Brain pericyte (primary cell): Measurements from ENCODE around the gene IL1RAPL1.

Experiments used
- DNase-seq: peaks from one replicate; pipeline ENCODE4 v3.0.0-alpha.2; 2012; ENCODE audit warnings: low read depth, low spot score

The IL1RAPL1 gene

DNA sequence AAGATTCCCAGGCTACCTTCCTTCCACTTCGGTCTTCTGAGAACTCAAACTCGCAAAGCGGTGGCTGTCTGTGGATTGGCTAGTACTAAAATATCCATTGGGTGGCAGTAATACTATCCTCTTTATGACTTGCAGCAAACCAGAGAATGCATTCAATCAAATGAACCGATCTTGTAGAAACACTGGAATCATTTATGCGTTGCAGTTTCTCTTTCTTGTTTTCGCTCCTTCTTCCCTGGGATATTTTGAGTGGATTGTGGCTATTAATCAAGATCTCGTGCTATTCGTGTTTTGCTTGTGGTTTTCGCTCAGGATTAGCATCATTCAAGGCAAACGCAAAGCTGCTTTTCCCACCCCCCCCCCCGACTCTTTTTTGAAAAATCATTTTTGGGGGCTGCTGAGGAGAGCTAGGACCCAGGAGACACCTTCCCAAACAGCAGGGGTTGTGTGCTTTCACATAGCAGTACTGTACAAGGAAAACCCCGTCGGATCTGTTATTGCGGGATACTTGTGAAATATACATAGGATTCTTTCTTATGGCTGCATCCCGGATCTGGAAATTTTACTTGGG lies at the start of gene IL1RAPL1:
Gene IL1RAPL1, plus strand, starts transcription at position 466 of the 571 bp plus-strand sequence.
- no peak for DNase-seq

DNA sequence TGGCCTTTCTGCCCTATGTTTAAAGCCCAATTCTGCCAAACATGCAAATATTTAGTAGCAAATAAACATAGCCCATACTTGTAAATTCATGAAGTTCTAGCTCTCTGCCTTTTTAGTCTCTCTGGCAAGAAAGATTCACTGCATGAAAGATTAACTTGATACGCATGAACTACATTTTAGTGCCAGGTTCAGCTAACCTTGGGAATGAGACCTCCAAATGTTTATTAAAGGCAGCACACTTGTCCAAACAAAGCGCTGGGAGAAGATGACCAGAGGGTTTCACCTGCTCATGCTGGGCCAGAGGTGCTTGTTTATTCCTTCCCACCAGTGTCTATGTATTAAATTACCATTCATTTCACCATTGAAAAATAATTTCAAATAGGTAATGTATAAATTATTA lies 44.5 kb upstream of the IL1RAPL1 start:
- no peak for DNase-seq

DNA sequence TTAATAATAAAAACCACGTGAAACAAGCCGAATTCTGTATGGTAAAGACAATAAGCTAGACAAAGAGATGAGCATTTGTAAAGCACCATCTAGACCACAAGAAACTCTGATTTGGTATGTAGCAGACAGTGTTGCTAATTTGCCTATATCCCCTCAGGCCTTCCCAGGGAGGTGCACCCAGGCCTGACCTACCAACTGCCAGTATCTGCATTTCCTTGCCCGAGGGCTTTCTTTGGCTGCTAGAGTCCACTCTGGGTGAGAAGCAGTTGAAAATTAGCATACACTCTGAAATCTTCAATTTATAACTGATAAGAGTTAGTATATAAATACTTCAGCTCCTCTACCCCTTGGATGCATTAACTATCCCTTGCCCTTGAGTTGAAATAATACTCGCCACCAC lies 37.4 kb upstream of the IL1RAPL1 start:
- no peak for DNase-seq

GRCh38 chrX:28550331-28550872 lies 36.8 kb upstream of the IL1RAPL1 start:
- DNase-seq: no peak

DNA sequence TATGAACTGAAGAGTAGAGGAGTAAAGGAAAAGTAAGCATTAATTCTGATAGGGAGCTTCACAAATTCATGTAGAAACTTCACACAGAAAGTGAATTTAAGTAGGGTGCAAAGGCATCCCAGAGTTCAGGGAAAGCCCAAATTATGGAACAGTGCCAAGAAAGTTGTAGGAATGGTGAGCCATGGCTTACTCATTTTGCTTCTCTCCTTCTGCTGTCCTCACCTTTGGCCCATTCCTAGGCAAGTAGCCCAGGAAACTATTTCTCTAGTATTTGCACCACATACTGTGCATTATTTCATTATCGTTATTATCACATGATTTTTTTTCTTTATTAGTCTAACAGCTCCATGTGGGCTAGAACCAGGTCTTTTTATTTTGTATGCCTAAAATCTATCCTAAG lies 34.9 kb upstream of the IL1RAPL1 start:
- DNase-seq: no peak

- no peak for DNase-seq
These were observed 34.1 kb upstream of the IL1RAPL1 start for GRCh38 chrX:28552882-28553829.

- no peak for DNase-seq
These were observed 11.1 kb upstream of the IL1RAPL1 start for GRCh38 chrX:28576117-28576516.

DNA sequence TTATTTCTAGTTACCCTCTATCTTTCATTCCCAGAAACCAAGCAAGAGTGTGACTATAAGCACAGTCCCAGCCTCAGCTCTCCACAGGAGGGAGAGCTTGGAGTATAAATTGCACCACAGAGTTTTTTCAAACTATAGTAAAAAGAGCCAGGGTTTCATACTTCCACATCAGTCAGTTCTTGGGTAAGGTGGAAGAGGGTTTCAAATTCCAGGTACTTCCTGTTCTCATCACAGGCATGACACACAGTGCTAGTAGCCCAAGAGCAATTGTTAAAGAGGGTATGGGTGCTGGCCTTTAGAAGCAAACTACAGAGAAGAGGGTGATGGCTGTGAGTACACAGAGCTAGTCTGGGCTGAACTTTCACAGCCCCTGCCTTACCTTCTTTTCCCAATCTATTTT lies 5.7 kb upstream of the IL1RAPL1 start:
- DNase-seq: no peak

DNA sequence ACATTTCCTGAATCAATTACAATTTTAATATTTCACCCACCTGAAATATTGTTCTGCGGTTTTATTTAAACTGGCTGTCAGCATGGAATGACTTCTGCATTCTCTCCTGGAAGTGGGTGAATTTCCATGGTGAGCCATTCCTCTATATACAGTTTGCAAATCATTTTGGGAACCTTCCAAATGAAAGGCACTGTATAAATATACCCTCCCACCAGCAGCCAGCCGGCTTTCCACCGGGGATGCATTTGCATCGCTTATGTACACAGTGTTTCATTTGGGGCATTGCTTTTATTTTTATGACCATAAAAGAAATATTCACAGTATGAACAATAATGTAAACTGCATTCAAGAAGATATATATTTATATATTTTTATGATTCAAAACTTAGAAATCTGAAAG lies 4.7 kb upstream of the IL1RAPL1 start:
- no peak for DNase-seq

DNA sequence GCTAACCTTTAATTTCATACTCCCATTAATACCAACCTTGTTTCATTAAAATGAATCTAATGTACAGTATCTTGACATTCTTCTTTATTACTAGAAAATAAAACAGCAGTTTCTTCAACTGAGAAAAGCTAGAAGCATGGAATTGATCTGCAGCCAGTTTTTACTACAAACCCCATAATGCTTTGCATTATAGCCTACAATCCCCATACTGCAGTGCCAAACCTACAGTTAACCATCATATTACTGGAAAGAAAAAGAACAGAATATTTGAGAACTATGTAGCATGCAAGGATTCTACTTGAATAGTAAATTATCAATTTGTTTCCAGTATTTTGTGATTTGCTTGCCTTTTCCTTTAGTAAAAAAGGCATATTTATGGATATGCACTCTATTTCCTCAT lies 3.2 kb upstream of the IL1RAPL1 start:
- DNase-seq: no peak

DNA sequence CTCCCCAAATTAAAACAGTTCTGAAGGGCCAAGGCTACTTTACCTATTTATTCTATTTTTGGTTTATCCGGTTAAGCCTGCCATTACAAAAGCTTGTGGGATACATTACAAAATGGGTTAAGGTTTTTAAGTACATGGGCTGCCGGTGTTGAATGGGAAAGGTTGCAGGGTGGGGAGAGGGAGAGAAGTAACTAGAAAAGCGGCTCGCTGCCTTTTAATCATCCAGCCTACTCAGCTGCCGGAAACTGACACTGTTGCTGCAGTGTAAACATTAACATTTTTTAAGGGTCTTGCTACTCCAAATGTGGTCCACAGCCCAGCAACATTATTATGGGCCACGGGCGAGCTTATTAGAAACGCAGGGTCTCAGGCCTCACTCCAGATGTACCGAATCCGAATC lies 1.5 kb upstream of the IL1RAPL1 start:
- DNase-seq: no peak

- no peak for DNase-seq
These were observed 960 bp upstream of the IL1RAPL1 start for GRCh38 chrX:28586286-28586685.

- no peak for DNase-seq
These were observed 1.8 kb downstream of the IL1RAPL1 start for GRCh38 chrX:28589046-28589445.

DNA sequence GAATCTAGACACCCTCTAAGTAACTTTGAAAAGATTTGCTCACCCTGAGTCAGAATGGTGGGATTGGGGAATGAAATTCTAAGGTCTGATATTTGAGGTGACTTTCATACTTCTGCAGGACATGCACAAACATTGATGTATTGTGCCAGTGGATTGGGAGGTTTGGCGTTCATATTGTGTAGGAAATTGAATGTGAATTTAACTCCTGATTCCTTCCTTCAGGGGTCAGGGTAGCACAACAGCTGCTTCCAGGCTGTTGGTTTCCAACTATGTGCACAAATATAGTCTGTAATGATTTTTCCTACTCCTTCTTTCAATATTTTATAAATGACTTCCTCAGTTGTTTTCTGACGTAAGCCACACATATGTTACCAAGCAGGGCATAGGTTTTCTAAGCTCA lies 3.1 kb downstream of the IL1RAPL1 start:
- DNase-seq: no peak

DNA sequence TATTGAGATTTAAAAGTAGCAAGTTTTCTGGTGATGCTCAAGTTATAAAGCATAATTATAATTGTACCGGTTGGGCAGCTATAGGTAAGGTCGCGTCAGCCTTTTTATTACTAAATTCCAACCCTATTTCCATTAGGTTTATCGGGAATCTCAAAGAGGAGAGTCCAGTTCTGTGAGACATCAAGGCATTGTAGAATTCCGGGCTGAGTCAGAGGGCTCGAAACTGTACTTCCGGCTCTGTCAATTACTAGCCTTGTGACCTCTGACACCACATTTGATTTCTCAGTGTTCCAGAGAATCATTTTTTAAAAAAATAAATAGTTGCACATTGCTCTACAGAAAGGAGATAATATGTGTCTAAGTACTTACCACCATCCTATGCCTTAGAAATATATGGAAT lies 4.3 kb downstream of the IL1RAPL1 start:
- DNase-seq: no peak

DNA sequence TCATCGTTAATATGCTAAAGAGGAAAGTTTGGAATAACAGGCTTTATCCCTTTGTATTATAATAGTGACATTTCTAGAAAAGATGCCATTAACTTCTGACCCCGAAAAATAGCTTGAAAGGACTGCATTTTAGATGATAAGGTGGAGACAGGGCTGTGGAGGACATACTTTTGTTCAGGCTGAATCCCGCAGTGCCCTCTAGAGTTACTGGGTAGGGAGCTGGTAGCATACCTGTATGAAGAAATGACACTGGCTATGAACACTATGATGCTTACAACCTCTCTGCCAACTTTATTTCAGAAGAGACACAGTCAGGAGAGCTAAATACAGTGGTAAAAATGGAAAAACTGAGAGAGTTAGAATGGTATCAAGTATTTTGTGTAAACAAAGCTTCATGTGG lies 8.1 kb downstream of the IL1RAPL1 start:
- DNase-seq: no peak

DNA sequence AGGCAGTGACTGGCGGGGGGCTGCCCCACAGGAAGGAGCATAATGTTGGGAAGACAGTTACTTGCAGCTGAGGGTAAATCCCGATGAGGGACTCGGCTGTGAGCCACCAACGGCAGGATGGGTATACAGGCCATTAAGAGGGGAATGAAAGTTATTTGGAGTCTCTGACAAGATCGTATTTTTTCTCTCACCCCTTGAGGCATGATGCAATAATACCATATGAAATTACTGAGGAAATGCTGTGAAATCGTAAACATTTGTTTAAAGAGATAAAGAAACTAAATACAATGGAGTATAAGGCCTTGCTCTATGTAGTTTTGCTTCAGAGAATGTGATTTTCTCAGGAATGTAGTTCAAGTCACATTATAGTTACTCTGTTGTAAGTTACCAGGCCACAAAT lies 12.7 kb downstream of the IL1RAPL1 start:
- no peak for DNase-seq

- DNase-seq: no peak
These were observed 21.8 kb downstream of the IL1RAPL1 start for GRCh38 chrX:28609003-28609402.

DNA sequence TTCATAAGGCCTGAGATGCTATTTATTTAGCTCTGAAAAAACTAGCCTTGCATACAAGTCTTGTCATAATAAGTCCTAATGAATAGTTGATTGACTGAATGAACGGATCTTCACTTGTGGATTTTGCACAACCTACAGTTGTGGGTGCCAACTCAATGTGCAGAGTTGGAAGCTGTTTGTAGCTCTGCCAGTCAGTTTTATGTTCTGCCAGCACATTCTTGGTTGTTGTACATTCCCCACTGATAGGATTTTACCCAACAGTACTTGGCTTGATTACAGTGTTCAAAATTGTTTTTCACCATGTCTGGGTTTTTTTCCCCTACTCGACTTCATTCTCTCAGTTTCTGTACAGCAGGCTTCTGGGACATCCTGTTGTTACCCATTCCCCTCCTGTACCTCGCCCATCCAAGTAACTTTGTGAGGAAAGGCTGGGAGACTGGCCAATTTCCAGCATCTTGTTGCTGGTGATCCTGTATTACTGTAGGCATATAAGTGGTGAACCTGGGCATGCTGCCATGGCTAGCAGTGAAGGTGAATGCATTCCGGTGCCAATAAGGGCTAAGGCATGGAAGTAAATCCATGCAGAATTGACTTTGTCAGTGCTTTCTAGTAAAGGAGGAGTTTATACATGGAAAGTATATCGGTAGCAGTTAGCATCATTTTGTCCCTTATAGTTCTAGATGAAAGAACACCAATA lies 22.8 kb downstream of the IL1RAPL1 start:
- no peak for DNase-seq

DNA sequence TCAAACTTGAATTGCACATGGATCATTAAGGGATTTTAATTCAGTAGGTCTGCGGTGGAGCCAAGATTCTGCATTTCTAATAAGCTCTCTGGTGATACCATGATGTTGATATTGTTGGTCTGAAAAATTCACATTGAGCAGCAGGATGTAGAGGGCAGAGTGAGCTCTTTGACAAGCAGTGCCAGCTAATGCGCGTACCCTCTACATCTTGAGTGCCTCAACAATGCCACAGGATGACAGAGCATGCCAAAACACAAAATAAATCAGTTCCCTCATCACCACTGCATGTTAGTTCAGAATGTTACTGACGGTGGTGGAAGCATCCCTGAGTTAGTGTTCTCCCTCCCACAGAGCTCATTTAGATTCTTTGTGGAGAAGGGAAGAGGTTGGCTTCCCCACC lies 23.5 kb downstream of the IL1RAPL1 start:
- no peak for DNase-seq

DNA sequence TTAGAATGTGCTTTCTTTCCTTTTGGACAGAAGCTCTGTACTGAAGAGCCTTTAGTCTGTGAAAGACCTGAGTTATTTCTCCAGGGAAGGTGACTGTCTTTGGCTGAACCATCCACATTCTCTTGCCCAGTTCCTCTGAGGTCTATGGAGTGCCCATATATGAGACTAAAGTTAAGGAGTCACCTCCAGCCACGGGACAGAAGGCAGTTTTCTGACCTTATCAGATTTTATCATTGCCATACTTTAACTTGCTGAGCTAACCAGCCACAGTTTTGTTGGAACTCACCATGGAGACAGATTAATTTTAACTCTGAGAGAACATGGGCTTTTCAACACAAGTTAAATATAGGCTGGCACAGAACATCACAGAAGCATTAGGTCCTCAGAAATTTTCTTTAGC lies 26.3 kb downstream of the IL1RAPL1 start:
- DNase-seq: no peak

DNA sequence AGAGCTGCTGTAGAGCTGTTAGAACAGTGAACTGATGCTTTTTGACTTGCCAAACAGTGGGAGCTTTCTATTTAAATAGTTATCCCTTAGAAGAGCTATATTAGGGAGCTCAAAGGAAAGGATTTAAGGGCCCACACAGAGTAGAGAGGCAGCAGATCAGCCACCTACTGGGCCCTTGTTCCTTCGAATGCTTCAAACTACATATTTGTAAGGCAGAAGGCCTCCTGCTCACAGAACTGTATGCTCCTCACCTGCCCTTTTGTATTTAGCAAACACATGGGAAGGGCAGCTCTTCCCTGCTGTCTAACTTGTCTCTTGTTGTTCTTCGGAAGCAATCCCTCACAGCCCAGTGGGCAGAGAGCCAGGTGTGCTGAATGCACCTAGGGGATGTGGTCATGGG lies 38.0 kb downstream of the IL1RAPL1 start:
- DNase-seq: no peak
